HG02973 (cell line): ENCODE measurements around the gene ABCE1.

Experiments used
- ATAC-seq: cut with Tn5 transposase; IDR thresholded peaks from one replicate; pipeline ENCODE4 v1.9.1; 2021; ENCODE audit warnings: moderate library complexity; ENCODE audit not compliant: unreplicated experiment

The ABCE1 gene

DNA sequence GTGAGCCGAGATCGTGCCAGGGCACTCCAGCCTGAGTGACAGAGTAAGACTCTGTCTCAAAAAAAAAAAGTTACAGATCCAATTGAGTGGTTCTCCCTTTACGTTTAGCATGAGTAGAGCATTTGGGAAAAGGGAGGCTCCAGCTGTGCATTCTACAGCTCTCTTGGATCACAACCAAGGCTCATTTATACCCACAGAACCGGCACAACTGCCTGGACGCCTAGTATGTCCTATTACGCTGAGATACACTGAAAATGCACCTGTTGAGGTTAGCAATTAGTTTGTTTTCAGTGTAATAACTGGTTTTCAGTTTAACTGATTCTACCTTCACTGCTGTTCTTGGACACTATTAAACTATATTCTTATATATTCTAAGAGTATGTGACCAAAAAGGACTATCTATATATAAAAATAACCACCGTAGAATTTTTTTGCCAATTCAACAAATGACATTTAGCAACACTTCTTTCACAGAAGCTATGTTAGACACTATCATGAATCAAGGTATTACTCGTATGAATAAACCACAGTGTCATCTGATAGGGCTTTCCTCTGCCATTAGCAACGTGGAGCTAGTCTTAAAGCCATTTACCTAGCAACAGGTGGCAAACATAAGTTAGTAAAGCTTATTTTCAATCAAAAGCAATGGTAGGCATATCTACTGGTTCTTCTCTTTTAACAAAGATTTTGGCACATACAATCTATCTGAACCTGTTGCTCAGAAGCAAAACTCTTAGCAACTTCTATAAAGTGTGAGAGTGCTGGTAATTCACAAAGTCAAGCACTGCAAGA is 78.7 kb downstream of the ABCE1 start:
- ATAC-seq = no peak

DNA sequence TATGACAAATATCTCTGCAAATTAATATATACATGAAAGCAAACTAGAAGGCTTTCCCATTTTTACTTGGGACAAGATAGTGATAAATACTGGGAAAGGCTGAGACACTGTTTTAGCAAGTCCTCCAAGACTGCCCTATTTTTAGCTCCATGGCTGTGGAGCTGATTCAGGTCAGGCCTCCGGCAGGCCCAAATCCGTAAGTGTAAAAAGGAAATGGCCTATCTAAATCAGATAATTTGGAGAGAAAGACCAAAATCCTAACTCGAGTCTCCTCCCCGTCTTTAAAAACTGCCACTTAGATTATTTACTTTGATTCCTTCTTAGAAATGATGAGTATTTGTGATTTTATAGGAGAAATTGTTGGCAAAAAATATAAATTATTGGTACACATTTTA is 79.4 kb downstream of the ABCE1 start:
- ATAC-seq = no peak

GRCh38 chr4:145177906-145178538 is 79.9 kb downstream of the ABCE1 start:
- no peak for ATAC-seq

GRCh38 chr4:145178740-145179280 is 80.7 kb downstream of the ABCE1 start:
- no peak for ATAC-seq
